Body of pancreas (tissue), 4 donors: Measurements from ENCODE around the gene SVIL. TPM values are rescaled to one million over a fixed set of nuclear protein-coding genes. Genes with fewer than 3 reads are reported as not detected.
A peak's percentile ranks its signal among the peaks of the same experiment; 100 is the strongest.
"Not testable (repeated sequence)": the region's sequence is repeated elsewhere in the genome, so short reads cannot be mapped to it uniquely, and the experiment has no call there.

Experiments used
- ATAC-seq: fragments of 150-250 bp; one replicate; pipeline ENCODE4 v1.9.1; 2016
- DNase-seq, 4 donors: peaks; one replicate each; pipeline ENCODE4 v3.0.0-alpha.2; 2019
- H3K27ac ChIP-seq, 4 donors: fragments of 200-600 bp; sonication (generic); 1 replicate in 3 of 4; 2 replicates in 1 of 4; pipeline versions ENCODE4 v1.5.1 to v1.6.1; 2016 to 2019; ENCODE audit warnings: mild to moderate bottlenecking in 1 of 4, mixed read lengths in 1 of 4, moderate library complexity in 1 of 4
- H3K27me3 ChIP-seq, 2 donors: fragments of 200-600 bp; sonication (generic); one replicate each; pipeline ENCODE4 v1.6.0; 2016; ENCODE audit warnings: mild to moderate bottlenecking in 1 of 2
- H3K36me3 ChIP-seq, 2 donors: fragments of 200-600 bp; sonication (generic); replicated peaks in 1 of 2; 2 replicates each; pipeline ENCODE4 v1.5.1; 2016; ENCODE audit warnings: low read depth in 2 of 2; ENCODE audit not compliant: insufficient read depth in 1 of 2
- H3K4me1 ChIP-seq: fragments of 200-600 bp; sonication (generic); one replicate; pipeline ENCODE4 v1.6.0; 2016
- H3K4me3 ChIP-seq, 2 donors: fragments of 200-600 bp; sonication (generic); 1 replicate in 1 of 2; 2 replicates in 1 of 2; pipeline ENCODE4 v1.5.1; 2016 to 2019
- H3K9me3 ChIP-seq, 3 donors: fragments of 200-600 bp; sonication (generic); 1 replicate in 2 of 3; 2 replicates in 1 of 3; pipeline ENCODE4 v1.5.1; 2016
- CTCF ChIP-seq, 7 experiments: fragments of 450-650 bp in 4 of 7; fragments of 200-600 bp in 3 of 7; sonication (generic) in 3 of 7; IDR thresholded peaks; one replicate each; pipeline ENCODE4 v1.5.1; 2016 to 2019; ENCODE audit warnings: antibody characterized with exemption in 7 of 7
- POLR2A ChIP-seq, 3 donors: fragments of 450-650 bp; IDR thresholded peaks; one replicate each; pipeline ENCODE4 v1.6.1; 2016; ENCODE audit warnings: antibody characterized with exemption in 3 of 3, mild to moderate bottlenecking in 2 of 3
- whole genome bisulfite sequencing, 2 donors: methylation state at CpG; one replicate each; pipeline ENCODE4 v1.1.5; 2017; 5-methylcytosine and 5-hydroxymethylcytosine counted together
- intact Hi-C: fragments of 100-400 bp; cut with DNase I; formaldehyde crosslinking; loops from one replicate; pipeline ENCODE4 v1.15.1; 2023
- total RNA-seq, 2 donors: library from RNA; depleted of rRNA; stranded (reverse); fragments of >200 nt; gene quantifications; one replicate each; pipeline ENCODE4 v1.1.0, GENCODE V29; 2016

The SVIL gene
- total RNA-seq, 2 donors from 2014 or later: 25.4 to 41.2 TPM

GRCh38 chr10:29557665-29558064 is 77.1 kb downstream of the SVIL start:
- Histone ChIP-seq H3K27ac (no peak overlapping the region), H3K9me3 (no peaks in the 10 kb centered on the region), H3K36me3 (peaks cover 0 to 6% of the 10 kb centered on the region in 2 donors), H3K4me1 (no peaks in the 10 kb centered on the region), H3K4me3 (no peak overlapping the region), H3K27me3 (no peaks in the 10 kb centered on the region)
- ATAC-seq: no peak
- no peak for DNase-seq
- intact Hi-C loops: no loop called here
- WGBS, 2 donors: 94 to 100% methylated on average over 3 of the region's 3 CpGs
- no peak for TF ChIP-seq POLR2A (IDR thresholded peaks at IDR 0.05)

DNA sequence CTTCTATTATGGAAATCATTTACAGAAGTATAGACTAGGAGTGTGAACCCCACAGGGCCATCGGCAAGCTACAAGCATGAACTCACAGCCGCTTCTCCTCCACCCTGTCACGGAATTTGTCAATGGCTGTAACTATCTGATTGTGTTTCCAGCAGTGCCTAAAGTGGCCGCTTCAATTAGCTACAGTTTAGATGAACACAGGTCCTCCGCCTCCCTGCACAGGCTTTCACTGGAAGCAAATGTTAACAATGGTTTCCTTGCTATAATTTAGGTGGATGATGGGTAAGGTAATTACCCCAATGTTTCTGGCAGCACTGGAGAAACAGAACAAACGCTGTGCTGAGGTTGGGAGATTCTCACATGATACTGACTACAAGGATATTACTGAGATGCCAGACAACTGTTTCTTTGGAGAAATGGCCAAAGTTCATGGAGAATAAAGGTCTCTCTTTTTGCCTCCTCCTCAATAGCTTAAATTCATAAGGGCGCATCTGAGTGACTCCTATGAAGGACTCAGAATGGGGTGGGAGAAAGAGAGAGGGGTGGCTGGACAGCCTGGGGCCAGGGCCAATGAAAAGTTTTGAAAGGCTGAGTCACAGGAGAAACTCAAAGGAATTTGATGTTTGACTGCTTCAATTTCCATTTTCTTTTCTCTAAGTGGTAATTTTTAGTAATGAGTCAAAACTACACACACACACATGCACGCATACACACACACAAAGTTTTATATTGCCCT is 78.9 kb downstream of the SVIL start:
- DNase-seq (no peak), ATAC-seq (no peak)
- Histone ChIP-seq H3K36me3 (peaks cover 0 to 16% of the 10 kb centered on the region in 2 donors), H3K27ac (peak overlapping the region in 2 of 4 donors; percentile 5 to 46), H3K4me3 (no peak overlapping the region), H3K4me1 (no peaks in the 10 kb centered on the region), H3K27me3 (no peaks in the 10 kb centered on the region), H3K9me3 (no peaks in the 10 kb centered on the region)
- WGBS, 2 donors: 66 to 68% methylated on average over 8 of the region's 8 CpGs
- intact Hi-C loops: no loop called here
- TF ChIP-seq CTCF (IDR thresholded peaks at IDR 0.05): no peak
- TF ChIP-seq POLR2A (IDR thresholded peaks at IDR 0.05): no peak

- H3K4me3 ChIP-seq: no peak overlapping the region
- DNase-seq (no peak), ATAC-seq (no peak)
- peak overlapping the region in 1 of 4 donors; percentile 46 for H3K27ac ChIP-seq
- intact Hi-C loops: no loop called here
- no peaks in the 10 kb centered on the region for H3K4me1 ChIP-seq
- TF ChIP-seq POLR2A (IDR thresholded peaks at IDR 0.05) (no peak), CTCF (IDR thresholded peaks at IDR 0.05) (no peak)
- 75 to 84% methylated on average over 6 of the region's 6 CpGs for WGBS, 2 donors
- H3K9me3 ChIP-seq: no peaks in the 10 kb centered on the region
- H3K36me3 ChIP-seq: peaks cover 0 to 20% of the 10 kb centered on the region in 2 donors
- H3K27me3 ChIP-seq: no peaks in the 10 kb centered on the region
Measured at GRCh38 chr10:29555091-29555745, 79.6 kb downstream of the SVIL start.

DNA sequence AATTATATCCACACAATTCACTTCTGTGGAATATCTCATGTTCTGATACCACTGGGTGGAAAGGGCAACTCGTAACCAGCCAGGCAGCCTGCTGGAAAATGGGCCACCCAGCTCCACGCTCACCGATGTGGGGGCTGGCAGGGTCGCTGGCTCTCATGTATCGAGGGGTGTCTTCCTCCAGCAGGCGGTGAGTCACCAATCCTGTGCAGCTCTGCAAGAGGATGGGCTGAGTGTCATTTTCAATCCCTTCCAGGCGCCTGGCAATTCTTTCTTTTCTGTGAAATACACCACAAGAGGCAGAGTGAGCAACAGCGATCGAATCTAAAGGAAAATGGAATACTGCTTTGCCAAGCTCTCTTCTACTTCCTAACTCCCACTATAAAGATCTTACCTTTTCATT is 80.1 kb downstream of the SVIL start:
- no peak overlapping the region for H3K27ac ChIP-seq
- H3K27me3 ChIP-seq: no peaks in the 10 kb centered on the region
- DNase-seq: no peak
- peaks cover 0 to 20% of the 10 kb centered on the region in 2 donors for H3K36me3 ChIP-seq
- no peaks in the 10 kb centered on the region for H3K4me1 ChIP-seq
- no peak for TF ChIP-seq CTCF (IDR thresholded peaks at IDR 0.05)
- no peak for TF ChIP-seq POLR2A (IDR thresholded peaks at IDR 0.05)
- intact Hi-C loops: no loop called here
- no peak for ATAC-seq
- no peaks in the 10 kb centered on the region for H3K9me3 ChIP-seq
- WGBS, 2 donors: 80 to 91% methylated on average over 6 to 9 of the region's 9 CpGs
- H3K4me3 ChIP-seq: no peak overlapping the region

GRCh38 chr10:29553544-29554250 is 81.1 kb downstream of the SVIL start:
- Histone ChIP-seq H3K4me1 (no peaks in the 10 kb centered on the region), H3K9me3 (no peaks in the 10 kb centered on the region), H3K27ac (no peak overlapping the region), H3K36me3 (peaks cover 0 to 20% of the 10 kb centered on the region in 2 donors), H3K27me3 (no peaks in the 10 kb centered on the region), H3K4me3 (no peak overlapping the region)
- DNase-seq (no peak), ATAC-seq (no peak)
- WGBS, 2 donors: 86% methylated on average over 13 of the region's 13 CpGs
- TF ChIP-seq CTCF (IDR thresholded peaks at IDR 0.05): no peak
- TF ChIP-seq POLR2A (IDR thresholded peaks at IDR 0.05): no peak
- intact Hi-C loops: no loop called here

- ATAC-seq, H3K9me3 ChIP-seq, H3K4me3 ChIP-seq, H3K27me3 ChIP-seq, H3K27ac ChIP-seq, H3K4me1 ChIP-seq, intact Hi-C loops, DNase-seq: not testable (repeated sequence)
- peaks cover 0 to 20% of the 10 kb centered on the region in 2 donors for H3K36me3 ChIP-seq
- 94 to 95% methylated on average over 9 of the region's 9 CpGs for WGBS, 2 donors
Measured at GRCh38 chr10:29553116-29553515, 81.7 kb downstream of the SVIL start.

DNA sequence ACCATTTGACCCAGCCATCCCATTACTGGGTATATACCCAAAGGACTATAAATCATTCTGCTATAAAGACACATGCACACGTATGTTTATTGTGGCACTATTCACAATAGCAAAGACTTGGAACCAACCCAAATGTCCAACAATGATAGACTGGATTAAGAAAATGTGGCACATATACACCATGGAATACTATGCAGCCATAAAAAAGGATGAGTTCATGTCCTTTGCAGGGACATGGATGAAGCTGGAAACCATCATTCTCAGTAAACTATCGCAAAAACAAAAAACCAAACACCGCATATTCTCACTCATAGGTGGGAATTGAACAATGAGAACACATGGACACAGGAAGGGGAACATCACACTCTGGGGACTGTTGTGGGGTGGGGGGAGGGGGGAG is 85.3 kb downstream of the SVIL start:
- intact Hi-C loops, H3K4me1 ChIP-seq, ATAC-seq, H3K27ac ChIP-seq, DNase-seq, H3K4me3 ChIP-seq, H3K9me3 ChIP-seq, H3K27me3 ChIP-seq: not testable (repeated sequence)
- WGBS, 2 donors: 100% methylated on average over 2 of the region's 3 CpGs; no CpG with 5 or more reads in 1 of the 2 donors
- peaks cover 0 to 19% of the 10 kb centered on the region in 2 donors for H3K36me3 ChIP-seq
